ENCODE measurements around the gene SPRYD4. TPM values are rescaled to one million over a fixed set of nuclear protein-coding genes. Genes with fewer than 3 reads are reported as not detected.

Gene SPRYD4
- total RNA-seq, 1 donor from 2014 or later: 6.0 TPM

DNA sequence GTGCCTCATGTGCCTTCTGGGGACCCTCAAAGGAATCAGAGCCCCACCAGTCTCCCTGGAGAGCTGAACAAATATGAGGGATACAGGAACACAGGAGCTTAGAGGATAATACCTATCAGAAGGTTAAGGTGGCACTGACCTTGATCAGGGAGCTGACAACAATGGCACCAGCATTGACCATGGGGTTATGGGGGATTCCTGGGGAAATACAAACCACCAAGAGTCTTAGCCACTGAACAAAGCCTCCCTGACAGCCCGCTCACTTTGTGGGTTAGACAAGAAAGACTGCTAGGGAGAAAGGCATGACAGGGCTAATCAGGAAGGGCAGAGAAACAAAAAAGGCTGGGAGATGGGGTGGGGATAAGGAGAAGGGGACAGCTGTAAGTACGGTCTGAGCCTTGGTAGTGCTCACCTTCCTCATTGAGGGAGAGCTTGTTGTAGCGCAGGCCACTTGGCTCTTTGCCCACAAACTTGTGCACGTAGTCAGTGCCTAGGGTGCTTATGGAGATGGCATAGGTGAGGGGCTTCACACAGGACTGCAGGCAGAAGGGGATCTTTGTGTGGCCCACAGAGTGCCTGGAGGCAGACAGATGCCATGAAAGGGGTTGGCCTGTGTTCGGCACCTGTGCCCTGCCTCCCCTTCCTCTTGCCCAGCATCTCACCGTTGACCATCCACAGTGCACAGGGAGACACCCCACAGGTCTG, 9.3 kb downstream of the SPRYD4 start:
- Mint-ChIP-seq H3K27ac (no peak overlapping the region), H3K36me3 (no peaks in the 10 kb centered on the region), H3K9me3 (no peaks in the 10 kb centered on the region), H3K27me3 (ENCODE audit: low read depth) (no peaks in the 10 kb centered on the region), H3K4me1 (no peaks in the 10 kb centered on the region), H3K4me3 (no peak overlapping the region)
- TF ChIP-seq, protein P1, sequence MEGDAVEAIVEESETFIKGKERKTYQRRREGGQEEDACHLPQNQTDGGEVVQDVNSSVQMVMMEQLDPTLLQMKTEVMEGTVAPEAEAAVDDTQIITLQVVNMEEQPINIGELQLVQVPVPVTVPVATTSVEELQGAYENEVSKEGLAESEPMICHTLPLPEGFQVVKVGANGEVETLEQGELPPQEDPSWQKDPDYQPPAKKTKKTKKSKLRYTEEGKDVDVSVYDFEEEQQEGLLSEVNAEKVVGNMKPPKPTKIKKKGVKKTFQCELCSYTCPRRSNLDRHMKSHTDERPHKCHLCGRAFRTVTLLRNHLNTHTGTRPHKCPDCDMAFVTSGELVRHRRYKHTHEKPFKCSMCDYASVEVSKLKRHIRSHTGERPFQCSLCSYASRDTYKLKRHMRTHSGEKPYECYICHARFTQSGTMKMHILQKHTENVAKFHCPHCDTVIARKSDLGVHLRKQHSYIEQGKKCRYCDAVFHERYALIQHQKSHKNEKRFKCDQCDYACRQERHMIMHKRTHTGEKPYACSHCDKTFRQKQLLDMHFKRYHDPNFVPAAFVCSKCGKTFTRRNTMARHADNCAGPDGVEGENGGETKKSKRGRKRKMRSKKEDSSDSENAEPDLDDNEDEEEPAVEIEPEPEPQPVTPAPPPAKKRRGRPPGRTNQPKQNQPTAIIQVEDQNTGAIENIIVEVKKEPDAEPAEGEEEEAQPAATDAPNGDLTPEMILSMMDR (IDR thresholded peaks at IDR 0.05; ENCODE audit: unreplicated experiment): no peak
- no peak for DNase-seq (ENCODE audit: low spot score in 2 of 2, unreplicated experiment in 2 of 2)

DNA sequence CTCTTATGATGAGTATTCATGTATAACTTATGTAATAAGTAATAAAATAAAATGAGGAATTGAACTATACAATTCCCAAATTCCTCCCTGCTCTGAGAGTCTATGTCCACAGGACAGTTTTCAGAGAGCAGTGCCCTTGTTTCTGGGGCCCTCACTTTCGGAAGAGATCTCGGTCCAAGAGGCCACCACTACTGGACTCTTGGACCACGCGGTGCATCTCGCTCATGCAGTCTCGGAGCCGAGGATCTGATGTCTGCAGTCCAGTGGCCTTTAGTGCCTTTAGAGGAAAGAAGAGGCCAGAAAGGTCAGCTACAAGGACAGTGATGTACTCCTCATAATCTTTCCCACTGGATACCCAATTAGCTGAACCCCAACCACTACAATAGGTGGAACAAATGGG, 11.2 kb downstream of the SPRYD4 start:
- H3K4me1 Mint-ChIP-seq: no peaks in the 10 kb centered on the region
- DNase-seq (ENCODE audit: low spot score in 2 of 2, unreplicated experiment in 2 of 2): no peak
- H3K4me3 Mint-ChIP-seq: no peak overlapping the region
- H3K36me3 Mint-ChIP-seq: no peaks in the 10 kb centered on the region
- no peak overlapping the region for H3K27ac Mint-ChIP-seq
- TF ChIP-seq, protein P1 (IDR thresholded peaks at IDR 0.05; ENCODE audit: unreplicated experiment): no peak
- H3K27me3 Mint-ChIP-seq (ENCODE audit: low read depth): peaks cover 5% of the 10 kb centered on the region
- no peaks in the 10 kb centered on the region for H3K9me3 Mint-ChIP-seq

DNA sequence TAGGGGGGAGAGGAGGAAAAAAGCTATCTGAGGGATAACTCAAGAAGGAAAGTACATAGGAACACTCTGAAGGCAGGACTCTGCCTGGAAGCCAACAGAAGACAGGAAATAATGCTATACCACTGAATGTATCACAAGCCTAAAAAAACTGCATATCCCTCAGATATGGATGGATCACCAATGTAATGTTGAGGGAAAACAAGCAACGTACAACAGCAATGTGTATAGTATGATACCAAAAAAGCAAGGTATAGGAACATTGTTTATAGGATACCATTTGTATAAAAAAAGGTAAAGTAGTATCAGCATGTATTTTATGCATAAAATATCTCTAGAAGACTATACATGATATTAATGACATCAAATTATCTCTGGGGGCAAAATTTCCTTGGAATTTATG, 16.2 kb downstream of the SPRYD4 start:
- TF ChIP-seq, protein P1 (IDR thresholded peaks at IDR 0.05; ENCODE audit: unreplicated experiment): no peak
- Mint-ChIP-seq H3K4me3 (no peak overlapping the region), H3K36me3 (peaks cover 2% of the 10 kb centered on the region), H3K27ac (no peak overlapping the region), H3K9me3 (peaks cover 4% of the 10 kb centered on the region), H3K4me1 (peaks cover 11% of the 10 kb centered on the region), H3K27me3 (ENCODE audit: low read depth) (peaks cover 40% of the 10 kb centered on the region)
- DNase-seq (ENCODE audit: low spot score in 2 of 2, unreplicated experiment in 2 of 2): no peak

DNA sequence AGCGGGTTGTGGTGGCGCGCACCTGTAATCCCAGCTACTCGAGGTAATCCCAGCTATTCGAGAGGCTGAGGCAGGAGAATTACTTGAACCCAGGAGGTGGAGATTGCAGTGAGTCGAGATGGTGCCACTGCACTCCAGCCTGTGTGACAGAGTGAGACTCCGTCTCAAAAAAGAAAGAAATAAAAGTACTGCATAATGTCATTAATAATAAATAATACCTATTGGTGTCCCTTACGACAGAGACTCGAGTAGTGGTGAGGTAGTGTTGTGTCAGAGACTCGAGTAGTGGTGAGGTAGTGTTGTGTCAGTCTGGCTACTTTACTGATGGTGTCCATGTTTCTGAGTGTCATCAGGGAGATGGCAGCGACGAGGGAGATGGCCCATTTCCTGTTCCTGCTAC, 18.3 kb downstream of the SPRYD4 start:
- Mint-ChIP-seq H3K27me3 (ENCODE audit: low read depth) (peaks cover 61% of the 10 kb centered on the region), H3K4me3 (peak overlapping the region; percentile 68)

DNA sequence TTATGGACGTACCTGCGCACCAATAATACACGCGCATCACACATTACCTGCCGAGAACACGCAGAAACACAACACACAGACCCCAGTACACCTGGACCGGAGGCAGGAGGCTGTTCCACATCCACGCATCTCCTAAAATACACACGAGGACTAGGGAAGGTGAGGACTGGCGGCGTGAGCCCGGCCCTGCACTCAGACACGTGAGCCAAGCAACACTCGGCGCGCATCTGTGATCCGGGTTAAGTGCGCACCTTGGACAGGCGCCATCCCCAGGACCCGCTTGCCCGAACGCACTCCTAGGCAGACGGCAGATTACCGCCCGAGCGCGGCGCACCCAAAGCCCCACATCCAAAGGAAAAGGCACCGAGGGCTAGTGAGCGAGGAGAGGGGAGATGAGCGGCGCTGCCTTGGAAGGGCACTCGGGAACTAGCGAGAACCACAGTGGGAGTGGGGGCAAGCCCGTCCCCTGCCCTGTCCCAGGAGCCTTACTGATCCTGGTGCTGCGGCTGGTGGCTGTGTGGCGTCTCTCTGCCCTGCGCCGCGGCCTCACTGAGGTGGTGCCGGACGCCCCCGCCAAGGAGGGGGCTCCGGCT, 19.2 kb downstream of the SPRYD4 start:
- Mint-ChIP-seq H3K27ac (no peak overlapping the region), H3K4me1 (peaks cover 11% of the 10 kb centered on the region), H3K36me3 (peaks cover 2% of the 10 kb centered on the region), H3K9me3 (peaks cover 4% of the 10 kb centered on the region), H3K4me3 (peak overlapping the region; percentile 68), H3K27me3 (ENCODE audit: low read depth) (peaks cover 64% of the 10 kb centered on the region)
- TF ChIP-seq, protein P1 (IDR thresholded peaks at IDR 0.05; ENCODE audit: unreplicated experiment): no peak
- DNase-seq (ENCODE audit: low spot score in 2 of 2, unreplicated experiment in 2 of 2): peak in 1 of 2 experiments; percentile 59

More for the DNA sequence above, 18.3 kb downstream of the SPRYD4 start:
- Mint-ChIP-seq H3K27ac (no peak overlapping the region), H3K4me1 (peaks cover 11% of the 10 kb centered on the region), H3K36me3 (peaks cover 2% of the 10 kb centered on the region), H3K9me3 (peaks cover 4% of the 10 kb centered on the region)
- no peak for DNase-seq (ENCODE audit: low spot score in 2 of 2, unreplicated experiment in 2 of 2)
- TF ChIP-seq, protein P1 (IDR thresholded peaks at IDR 0.05; ENCODE audit: unreplicated experiment): no peak

Data from mesothelial cell of epicardium (in vitro differentiated cells).